HepG2 (cell line): ENCODE data around the gene APOBEC3C.

Experiments
- CTCF ChIP-seq: sonication (generic); formaldehyde crosslinking; IDR thresholded peaks from 2 replicates; pipeline ENCODE4 v1.5.0; 2020; ENCODE audit warnings: mild to moderate bottlenecking, missing genetic modification reagents, moderate library complexity
- EZH2 ChIP-seq: conservative IDR thresholded peaks from 2 replicates; pipeline ENCODE4 v1.6.1; 2012; ENCODE audit warnings: mild to moderate bottlenecking, low read depth, low read length, moderate library complexity
- HCFC1 ChIP-seq: fragments of 150-350 bp; IDR thresholded peaks from 2 replicates; pipeline ENCODE4 v1.6.1; 2014; ENCODE audit warnings: low read depth, low read length
- HNRNPUL1 ChIP-seq: fragments of 200-400 bp; formaldehyde crosslinking; IDR thresholded peaks from 2 replicates; pipeline ENCODE4 v1.6.1; 2017; ENCODE audit warnings: low read depth, mild to moderate bottlenecking, low read length, moderate library complexity
- MTA3 ChIP-seq: sonication (generic); formaldehyde crosslinking; IDR thresholded peaks from 2 replicates; pipeline ENCODE4 v1.4.0; 2020; ENCODE audit warnings: missing genetic modification reagents
- POLR2A ChIP-seq, 2 experiments: IDR thresholded peaks; 2 replicates each; pipeline ENCODE4 v1.6.1; 2011; ENCODE audit warnings: low read depth in 2 of 2, low read length in 2 of 2, mild to moderate bottlenecking in 1 of 2, moderate library complexity in 1 of 2; ENCODE audit not compliant: insufficient read depth in 1 of 2
- POLR2AphosphoS5 ChIP-seq: IDR thresholded peaks from 2 replicates; pipeline ENCODE4 v1.6.1; 2012; ENCODE audit warnings: low read depth, low read length
- TOPORS ChIP-seq: sonication (generic); formaldehyde crosslinking; IDR thresholded peaks from 2 replicates; pipeline ENCODE4 v1.8.0; 2023; ENCODE audit warnings: mild to moderate bottlenecking, missing genetic modification reagents
- ZHX1 ChIP-seq: sonication (generic); formaldehyde crosslinking; IDR thresholded peaks from 2 replicates; pipeline ENCODE4 v1.8.1; 2022; ENCODE audit warnings: low read depth, mild to moderate bottlenecking, missing genetic modification reagents
- ZNF296 ChIP-seq: sonication (generic); formaldehyde crosslinking; conservative IDR thresholded peaks from 2 replicates; pipeline ENCODE4 v1.5.0; 2020; ENCODE audit warnings: mild to moderate bottlenecking, missing genetic modification reagents
- ZNF598 ChIP-seq: sonication (generic); formaldehyde crosslinking; IDR thresholded peaks from 2 replicates; pipeline ENCODE4 v1.5.1; 2020; ENCODE audit warnings: mild to moderate bottlenecking, missing genetic modification reagents, borderline replicate concordance

- TF ChIP-seq EZH2 (no peak), HNRNPUL1 (no peak), TOPORS (CRISPR knock-in tag) (no peak), POLR2A (IDR thresholded peaks at IDR 0.05; ENCODE audit: insufficient read depth in 1 of 2, low read depth in 2 of 2, low read length in 2 of 2) (no peak), MTA3 (CRISPR knock-in tag) (no peak), POLR2AphosphoS5 (no peak), ZNF296 (no peak), ZHX1 (CRISPR knock-in tag) (no peak), ZNF598 (CRISPR knock-in tag) (no peak), HCFC1 (no peak), CTCF (CRISPR knock-in tag) (no peak)
Measured at GRCh38 chr22:39016592-39016991, 2.5 kb downstream of the APOBEC3C start.
